H9 (cell line): Measurements from ENCODE around the gene KRTAP5-4. TPM values are rescaled to one million over a fixed set of nuclear protein-coding genes. Genes with fewer than 3 reads are reported as not detected.

Source experiments
- DNase-seq: peaks from one replicate; pipeline ENCODE4 v3.0.0-alpha.2; 2017
- H2AFZ ChIP-seq: one replicate; pipeline ENCODE4 v1.6.1; 2013; ENCODE audit warnings: mild to moderate bottlenecking, low read length, control low read depth, moderate library complexity
- H2AK5ac ChIP-seq: 2 replicates; pipeline ENCODE4 v1.6.1; 2013; ENCODE audit warnings: low read length, control low read depth, mixed read lengths; ENCODE audit not compliant: insufficient read length
- H2BK120ac ChIP-seq: one replicate; pipeline ENCODE4 v1.6.1; 2013; ENCODE audit warnings: low read depth, mild to moderate bottlenecking, low read length, control low read depth, inconsistent platforms; ENCODE audit not compliant: poor library complexity, severe bottlenecking
- H2BK12ac ChIP-seq: 2 replicates; pipeline ENCODE4 v1.6.1; 2013; ENCODE audit warnings: low read length, control low read depth, mixed read lengths, low read depth; ENCODE audit not compliant: insufficient read length
- H2BK15ac ChIP-seq: 2 replicates; pipeline ENCODE4 v1.6.1; 2013; ENCODE audit warnings: low read depth, low read length, control low read depth
- H2BK20ac ChIP-seq: one replicate; pipeline ENCODE4 v1.6.1; 2013; ENCODE audit warnings: low read depth, mild to moderate bottlenecking, low read length, control low read depth, inconsistent platforms; ENCODE audit not compliant: poor library complexity, severe bottlenecking
- H2BK5ac ChIP-seq: 2 replicates; pipeline ENCODE4 v1.6.1; 2013; ENCODE audit warnings: low read length, control low read depth, mixed read lengths; ENCODE audit not compliant: insufficient read length
- H3K14ac ChIP-seq: 2 replicates; pipeline ENCODE4 v1.6.1; 2013; ENCODE audit warnings: low read length, control low read depth; ENCODE audit not compliant: insufficient read depth
- H3K18ac ChIP-seq: 2 replicates; pipeline ENCODE4 v1.6.1; 2013; ENCODE audit warnings: low read depth, mild to moderate bottlenecking, mixed read lengths, low read length, control low read depth; ENCODE audit not compliant: insufficient read length
- H3K23ac ChIP-seq: 2 replicates; pipeline ENCODE4 v1.6.1; 2013; ENCODE audit warnings: low read length, control low read depth, mixed read lengths, low read depth; ENCODE audit not compliant: insufficient read length
- H3K23me2 ChIP-seq: 2 replicates; pipeline ENCODE4 v1.6.1; 2013; ENCODE audit warnings: low read depth, mild to moderate bottlenecking, mixed read lengths, low read length, control low read depth; ENCODE audit not compliant: insufficient read length, poor library complexity, severe bottlenecking
- H3K27ac ChIP-seq: 2 replicates; pipeline ENCODE4 v1.5.1; 2013; ENCODE audit warnings: low read length, control low read depth, mixed read lengths, low read depth; ENCODE audit not compliant: insufficient read length
- H3K27me3 ChIP-seq: 2 replicates; pipeline ENCODE4 v1.6.1; 2013; ENCODE audit warnings: low read length, control low read depth, inconsistent platforms; ENCODE audit not compliant: insufficient read depth
- H3K4ac ChIP-seq: 2 replicates; pipeline ENCODE4 v1.6.1; 2013; ENCODE audit warnings: low read depth, mild to moderate bottlenecking, control low read depth, inconsistent platforms, low read length, moderate library complexity
- H3K4me1 ChIP-seq: 2 replicates; pipeline ENCODE4 v1.6.1; 2013; ENCODE audit warnings: low read length, control low read depth, inconsistent platforms; ENCODE audit not compliant: insufficient read depth
- H3K4me2 ChIP-seq: 2 replicates; pipeline ENCODE4 v1.6.1; 2013; ENCODE audit warnings: low read length, control low read depth, mixed read lengths; ENCODE audit not compliant: insufficient read length, insufficient read depth
- H3K56ac ChIP-seq: 2 replicates; pipeline ENCODE4 v1.6.1; 2013; ENCODE audit warnings: low read depth, mild to moderate bottlenecking, mixed read lengths, low read length, control low read depth; ENCODE audit not compliant: insufficient read length
- H3K79me1 ChIP-seq: 2 replicates; pipeline ENCODE4 v1.6.1; 2013; ENCODE audit warnings: low read depth, mild to moderate bottlenecking, moderate library complexity, low read length, control low read depth, inconsistent platforms; ENCODE audit not compliant: insufficient read depth, poor library complexity, severe bottlenecking
- H3K79me2 ChIP-seq: 2 replicates; pipeline ENCODE4 v1.6.1; 2013; ENCODE audit warnings: low read length, control low read depth, inconsistent platforms; ENCODE audit not compliant: insufficient read depth
- H3K9ac ChIP-seq: 2 replicates; pipeline ENCODE4 v1.6.1; 2013; ENCODE audit warnings: low read length, control low read depth, mixed read lengths; ENCODE audit not compliant: insufficient read length; ENCODE audit errors: extremely low read depth
- H3K9me3 ChIP-seq: one replicate; pipeline ENCODE4 v1.6.1; 2013; ENCODE audit warnings: low read depth, low read length, inconsistent platforms; ENCODE audit not compliant: control insufficient read depth
- H3T11ph ChIP-seq: one replicate; pipeline ENCODE4 v1.6.1; 2013; ENCODE audit warnings: mild to moderate bottlenecking, low read length, control low read depth, inconsistent platforms
- H4K20me1 ChIP-seq: one replicate; pipeline ENCODE4 v1.6.1; 2013; ENCODE audit not compliant: control insufficient read depth, insufficient read length, insufficient read depth
- H4K5ac ChIP-seq: 2 replicates; pipeline ENCODE4 v1.6.1; 2013; ENCODE audit warnings: low read depth, mild to moderate bottlenecking, mixed read lengths, low read length, control low read depth; ENCODE audit not compliant: insufficient read length
- H4K8ac ChIP-seq: replicated peaks from 2 replicates; pipeline ENCODE4 v1.6.1; 2013; ENCODE audit warnings: low read length, control low read depth, mixed read lengths, low read depth; ENCODE audit not compliant: insufficient read length
- H4K91ac ChIP-seq: 2 replicates; pipeline ENCODE4 v1.6.1; 2013; ENCODE audit warnings: low read depth, mild to moderate bottlenecking, moderate library complexity, mixed read lengths, low read length, control low read depth; ENCODE audit not compliant: insufficient read length
- H3K27ac Mint-ChIP-seq, 3 experiments: 2 replicates in 2 of 3; 3 replicates in 1 of 3; pipeline ENCODE4 v1.8.0; 2020 to 2021; ENCODE audit warnings: mixed read lengths in 3 of 3, mild to moderate bottlenecking in 1 of 3, moderate library complexity in 1 of 3
- H3K27me3 Mint-ChIP-seq: 2 replicates; pipeline ENCODE4 v1.8.0; 2021; ENCODE audit warnings: low read depth, mild to moderate bottlenecking, moderate library complexity, mixed read lengths
- H3K36me3 Mint-ChIP-seq, 3 experiments: 2 replicates in 2 of 3; 3 replicates in 1 of 3; pipeline ENCODE4 v1.8.0; 2020 to 2021; ENCODE audit warnings: low read depth in 3 of 3, mixed read lengths in 3 of 3; ENCODE audit not compliant: insufficient read depth in 1 of 3
- H3K4me1 Mint-ChIP-seq, 2 experiments: 2 replicates each; pipeline ENCODE4 v1.8.0; 2020; ENCODE audit warnings: mixed read lengths in 2 of 2
- H3K4me3 Mint-ChIP-seq, 2 experiments: 2 replicates in 1 of 2; 3 replicates in 1 of 2; pipeline ENCODE4 v1.8.0; 2020 to 2021; ENCODE audit warnings: mild to moderate bottlenecking in 2 of 2, mixed read lengths in 2 of 2, moderate library complexity in 1 of 2
- H3K9me3 Mint-ChIP-seq, 2 experiments: 2 replicates in 1 of 2; 3 replicates in 1 of 2; pipeline ENCODE4 v1.8.0; 2020; ENCODE audit warnings: mild to moderate bottlenecking in 2 of 2, mixed read lengths in 2 of 2, moderate library complexity in 1 of 2
- CTCF ChIP-seq: fragments of 200-600 bp; sonication (generic); conservative IDR thresholded peaks from 3 replicates; pipeline ENCODE4 v1.8.0; 2021; ENCODE audit warnings: antibody characterized with exemption, mild to moderate bottlenecking
- WGBS: extraction: QIAGEN DNeasy Blood & Tissue Kit; methylation state at CpG from one replicate; pipeline ENCODE4 v1.1.7; 2013; ENCODE audit warnings: missing lambda C conversion rate, low lambda C conversion rate, mixed read lengths; ENCODE audit not compliant: insufficient read length; ENCODE audit errors: extremely low coverage; 5-methylcytosine and 5-hydroxymethylcytosine counted together
- total RNA-seq: library from RNA; stranded (reverse); gene quantifications from 2 replicates; pipeline ENCODE4 v1.2.1, GENCODE V29; 2021

KRTAP5-4 gene
- total RNA-seq, 1 experiment from 2014 or later, result not detected

GRCh38 chr11:1653541-1654387, 31.8 kb upstream of the KRTAP5-4 start:
- no CpG with 5 or more reads among the region's 14 CpGs for WGBS
- Histone ChIP-seq H4K91ac (no peak overlapping the region), H3K79me2 (no peaks in the 10 kb centered on the region), H3K14ac (no peak overlapping the region), H3K9ac (no peak overlapping the region), H3T11ph (no peak overlapping the region), H3K4ac (no peak overlapping the region), H3K56ac (no peak overlapping the region), H2BK20ac (no peak overlapping the region), H4K20me1 (no peaks in the 10 kb centered on the region), H4K8ac (no peak overlapping the region), H3K18ac (no peak overlapping the region), H3K9me3 (no peaks in the 10 kb centered on the region), H3K4me1 (no peaks in the 10 kb centered on the region), H2AK5ac (no peak overlapping the region), H3K79me1 (no peaks in the 10 kb centered on the region), H3K23me2 (no peaks in the 10 kb centered on the region), H3K4me2 (no peak overlapping the region), H2BK120ac (no peak overlapping the region), H4K5ac (no peak overlapping the region), H2BK5ac (no peak overlapping the region), H2BK12ac (no peak overlapping the region), H2AFZ (no peak overlapping the region), H2BK15ac (no peak overlapping the region), H3K23ac (no peak overlapping the region), H3K27me3 (no peaks in the 10 kb centered on the region; the same call in 1 of the 2 replicates), H3K27ac (no peak overlapping the region)
- H3K36me3 Mint-ChIP-seq, result no peaks in the 10 kb centered on the region
- no peak for DNase-seq
- H3K4me3 Mint-ChIP-seq, result no peak overlapping the region
- no peak overlapping the region; a peak in 1 of 7 replicates for H3K27ac Mint-ChIP-seq
- H3K27me3 Mint-ChIP-seq, result peaks cover 42% of the 10 kb centered on the region
- no peak for TF ChIP-seq CTCF
- no peaks in the 10 kb centered on the region for H3K9me3 Mint-ChIP-seq
- H3K4me1 Mint-ChIP-seq, result peaks cover 4 to 9% of the 10 kb centered on the region in 2 experiments; a peak in 3 of 4 replicates
